ENCODE measurements around the gene YBX2.

The YBX2 gene

DNA sequence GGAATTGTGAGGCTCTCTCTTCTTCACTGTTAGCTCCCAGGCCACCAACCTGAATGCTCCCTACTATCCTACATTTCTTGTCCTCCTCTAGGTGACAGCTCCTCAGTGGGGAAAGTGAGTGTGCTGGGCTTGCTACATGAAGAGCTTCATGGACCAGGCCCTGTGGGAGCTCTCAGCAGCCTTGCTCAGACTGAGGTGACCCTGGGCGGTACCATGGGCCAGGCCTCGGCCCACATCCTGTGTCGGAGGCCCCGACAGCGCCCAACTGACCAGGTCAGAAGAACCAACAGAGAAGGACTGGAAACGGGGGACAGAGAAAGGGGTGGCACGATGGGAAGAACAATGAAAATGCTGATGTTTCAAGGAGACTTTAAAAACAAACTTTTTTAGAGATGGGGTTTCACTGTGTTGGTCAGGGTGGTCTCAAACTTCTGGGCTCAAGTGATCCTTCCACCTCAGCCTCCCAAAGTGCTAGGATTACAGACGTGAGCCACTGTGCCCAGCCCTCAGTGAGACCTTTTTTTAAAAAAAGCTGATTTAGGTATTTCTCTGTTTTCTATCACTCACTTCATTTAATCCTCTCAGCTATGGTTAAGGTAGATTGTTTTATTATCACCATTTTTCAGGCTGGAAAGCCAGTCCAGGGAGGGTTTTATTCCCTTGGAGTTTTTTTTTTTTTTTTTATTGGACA lies 37.5 kb downstream of the YBX2 start:
- TF ChIP-seq TOX (CRISPR knock-in tag; IDR thresholded peaks at IDR 0.05; ENCODE audit: borderline replicate concordance): no peak
- TF ChIP-seq, protein P1, sequence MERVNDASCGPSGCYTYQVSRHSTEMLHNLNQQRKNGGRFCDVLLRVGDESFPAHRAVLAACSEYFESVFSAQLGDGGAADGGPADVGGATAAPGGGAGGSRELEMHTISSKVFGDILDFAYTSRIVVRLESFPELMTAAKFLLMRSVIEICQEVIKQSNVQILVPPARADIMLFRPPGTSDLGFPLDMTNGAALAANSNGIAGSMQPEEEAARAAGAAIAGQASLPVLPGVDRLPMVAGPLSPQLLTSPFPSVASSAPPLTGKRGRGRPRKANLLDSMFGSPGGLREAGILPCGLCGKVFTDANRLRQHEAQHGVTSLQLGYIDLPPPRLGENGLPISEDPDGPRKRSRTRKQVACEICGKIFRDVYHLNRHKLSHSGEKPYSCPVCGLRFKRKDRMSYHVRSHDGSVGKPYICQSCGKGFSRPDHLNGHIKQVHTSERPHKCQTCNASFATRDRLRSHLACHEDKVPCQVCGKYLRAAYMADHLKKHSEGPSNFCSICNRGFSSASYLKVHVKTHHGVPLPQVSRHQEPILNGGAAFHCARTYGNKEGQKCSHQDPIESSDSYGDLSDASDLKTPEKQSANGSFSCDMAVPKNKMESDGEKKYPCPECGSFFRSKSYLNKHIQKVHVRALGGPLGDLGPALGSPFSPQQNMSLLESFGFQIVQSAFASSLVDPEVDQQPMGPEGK (CRISPR knock-in tag; IDR thresholded peaks at IDR 0.05; ENCODE audit: borderline replicate concordance): no peak
- TF ChIP-seq, protein P2, sequence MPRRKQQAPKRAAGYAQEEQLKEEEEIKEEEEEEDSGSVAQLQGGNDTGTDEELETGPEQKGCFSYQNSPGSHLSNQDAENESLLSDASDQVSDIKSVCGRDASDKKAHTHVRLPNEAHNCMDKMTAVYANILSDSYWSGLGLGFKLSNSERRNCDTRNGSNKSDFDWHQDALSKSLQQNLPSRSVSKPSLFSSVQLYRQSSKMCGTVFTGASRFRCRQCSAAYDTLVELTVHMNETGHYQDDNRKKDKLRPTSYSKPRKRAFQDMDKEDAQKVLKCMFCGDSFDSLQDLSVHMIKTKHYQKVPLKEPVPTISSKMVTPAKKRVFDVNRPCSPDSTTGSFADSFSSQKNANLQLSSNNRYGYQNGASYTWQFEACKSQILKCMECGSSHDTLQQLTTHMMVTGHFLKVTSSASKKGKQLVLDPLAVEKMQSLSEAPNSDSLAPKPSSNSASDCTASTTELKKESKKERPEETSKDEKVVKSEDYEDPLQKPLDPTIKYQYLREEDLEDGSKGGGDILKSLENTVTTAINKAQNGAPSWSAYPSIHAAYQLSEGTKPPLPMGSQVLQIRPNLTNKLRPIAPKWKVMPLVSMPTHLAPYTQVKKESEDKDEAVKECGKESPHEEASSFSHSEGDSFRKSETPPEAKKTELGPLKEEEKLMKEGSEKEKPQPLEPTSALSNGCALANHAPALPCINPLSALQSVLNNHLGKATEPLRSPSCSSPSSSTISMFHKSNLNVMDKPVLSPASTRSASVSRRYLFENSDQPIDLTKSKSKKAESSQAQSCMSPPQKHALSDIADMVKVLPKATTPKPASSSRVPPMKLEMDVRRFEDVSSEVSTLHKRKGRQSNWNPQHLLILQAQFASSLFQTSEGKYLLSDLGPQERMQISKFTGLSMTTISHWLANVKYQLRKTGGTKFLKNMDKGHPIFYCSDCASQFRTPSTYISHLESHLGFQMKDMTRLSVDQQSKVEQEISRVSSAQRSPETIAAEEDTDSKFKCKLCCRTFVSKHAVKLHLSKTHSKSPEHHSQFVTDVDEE (CRISPR knock-in tag; IDR thresholded peaks at IDR 0.05): no peak
- no peak for TF ChIP-seq CSDC2 (CRISPR knock-in tag; IDR thresholded peaks at IDR 0.05)
- TF ChIP-seq, protein P3, sequence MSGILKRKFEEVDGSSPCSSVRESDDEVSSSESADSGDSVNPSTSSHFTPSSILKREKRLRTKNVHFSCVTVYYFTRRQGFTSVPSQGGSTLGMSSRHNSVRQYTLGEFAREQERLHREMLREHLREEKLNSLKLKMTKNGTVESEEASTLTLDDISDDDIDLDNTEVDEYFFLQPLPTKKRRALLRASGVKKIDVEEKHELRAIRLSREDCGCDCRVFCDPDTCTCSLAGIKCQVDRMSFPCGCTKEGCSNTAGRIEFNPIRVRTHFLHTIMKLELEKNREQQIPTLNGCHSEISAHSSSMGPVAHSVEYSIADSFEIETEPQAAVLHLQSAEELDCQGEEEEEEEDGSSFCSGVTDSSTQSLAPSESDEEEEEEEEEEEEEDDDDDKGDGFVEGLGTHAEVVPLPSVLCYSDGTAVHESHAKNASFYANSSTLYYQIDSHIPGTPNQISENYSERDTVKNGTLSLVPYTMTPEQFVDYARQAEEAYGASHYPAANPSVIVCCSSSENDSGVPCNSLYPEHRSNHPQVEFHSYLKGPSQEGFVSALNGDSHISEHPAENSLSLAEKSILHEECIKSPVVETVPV (CRISPR knock-in tag; IDR thresholded peaks at IDR 0.05): no peak
- TF ChIP-seq TCF4 (CRISPR knock-in tag; IDR thresholded peaks at IDR 0.05; ENCODE audit: borderline replicate concordance): no peak
- TF ChIP-seq GLIS3 (CRISPR knock-in tag; IDR thresholded peaks at IDR 0.05): no peak
- no peak for ATAC-seq

DNA sequence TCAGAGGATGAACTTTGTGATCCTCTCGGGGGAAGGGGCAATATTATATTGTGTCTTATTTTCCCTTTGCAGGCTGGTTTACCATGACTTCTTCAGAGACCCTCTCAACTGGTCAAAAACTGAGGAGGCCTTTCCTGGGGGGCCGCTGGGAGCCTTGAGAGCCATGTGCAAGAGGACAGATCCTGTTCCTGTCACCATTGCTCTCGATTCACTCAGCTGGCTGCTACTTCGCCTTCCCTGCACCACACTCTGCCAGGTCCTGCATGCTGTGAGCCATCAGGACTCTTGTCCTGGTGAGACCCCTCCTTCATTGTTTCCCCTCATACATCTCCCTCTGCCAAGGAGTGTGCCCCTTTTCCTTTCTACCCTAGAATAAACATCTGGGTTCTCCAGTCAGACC lies 39.9 kb downstream of the YBX2 start:
- ATAC-seq: no peak
- TF ChIP-seq ZFP3 (CRISPR knock-in tag; IDR thresholded peaks at IDR 0.05): no peak

DNA sequence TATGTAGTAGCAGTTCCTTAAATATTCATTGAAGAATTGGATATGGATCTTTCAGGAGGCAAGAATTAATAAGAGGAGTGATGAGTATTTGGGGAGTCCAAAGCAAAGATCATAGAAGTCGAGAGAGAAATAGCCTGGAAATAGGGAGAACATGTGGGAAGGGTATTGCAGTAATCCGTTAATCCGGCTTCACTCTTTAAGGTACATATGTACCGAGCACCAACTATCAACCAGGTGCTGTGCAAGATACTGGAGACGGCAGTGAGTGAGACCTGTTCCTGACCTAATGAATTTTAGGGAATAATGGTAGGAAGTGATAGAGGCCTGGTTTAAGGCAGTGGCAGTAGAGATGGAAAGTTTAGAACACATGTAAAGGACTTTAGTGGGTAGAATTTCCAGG lies 41.4 kb downstream of the YBX2 start:
- no peak for TF ChIP-seq TOX (CRISPR knock-in tag; IDR thresholded peaks at IDR 0.05; ENCODE audit: borderline replicate concordance)
- no peak for TF ChIP-seq ZNF8 (CRISPR knock-in tag; IDR thresholded peaks at IDR 0.05)
- no peak for TF ChIP-seq ARNTL (CRISPR knock-in tag; IDR thresholded peaks at IDR 0.05; ENCODE audit: borderline replicate concordance, low read depth)
- TF ChIP-seq ZNF565 (CRISPR knock-in tag; conservative IDR thresholded peaks at IDR 0.05; ENCODE audit: low read depth): no peak
- TF ChIP-seq ZC3H10 (CRISPR knock-in tag; IDR thresholded peaks at IDR 0.05): no peak
- TF ChIP-seq, protein P4, sequence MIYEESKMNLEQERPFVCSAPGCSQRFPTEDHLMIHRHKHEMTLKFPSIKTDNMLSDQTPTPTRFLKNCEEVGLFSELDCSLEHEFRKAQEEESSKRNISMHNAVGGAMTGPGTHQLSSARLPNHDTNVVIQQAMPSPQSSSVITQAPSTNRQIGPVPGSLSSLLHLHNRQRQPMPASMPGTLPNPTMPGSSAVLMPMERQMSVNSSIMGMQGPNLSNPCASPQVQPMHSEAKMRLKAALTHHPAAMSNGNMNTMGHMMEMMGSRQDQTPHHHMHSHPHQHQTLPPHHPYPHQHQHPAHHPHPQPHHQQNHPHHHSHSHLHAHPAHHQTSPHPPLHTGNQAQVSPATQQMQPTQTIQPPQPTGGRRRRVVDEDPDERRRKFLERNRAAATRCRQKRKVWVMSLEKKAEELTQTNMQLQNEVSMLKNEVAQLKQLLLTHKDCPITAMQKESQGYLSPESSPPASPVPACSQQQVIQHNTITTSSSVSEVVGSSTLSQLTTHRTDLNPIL (CRISPR knock-in tag; IDR thresholded peaks at IDR 0.05; ENCODE audit: low read depth): no peak
- no peak for TF ChIP-seq ZFP3 (CRISPR knock-in tag; IDR thresholded peaks at IDR 0.05)
- TF ChIP-seq OSR1 (CRISPR knock-in tag; IDR thresholded peaks at IDR 0.05): no peak
- TF ChIP-seq, protein P2 (CRISPR knock-in tag; IDR thresholded peaks at IDR 0.05): no peak
- TF ChIP-seq ZNF70 (CRISPR knock-in tag; IDR thresholded peaks at IDR 0.05): no peak
- no peak for ATAC-seq

Measured in SK-N-SH treated with all-trans-retinoic acid at 6 μM for 48 hours (cell line).